Measurements from ENCODE around the gene ACAP2.
"Not testable (repeated sequence)": the region's sequence is repeated elsewhere in the genome, so short reads cannot be mapped to it uniquely, and the experiment has no call there.

Gene ACAP2

GRCh38 chr3:195245531-195245951 is 197.3 kb downstream of the ACAP2 start:
- Mint-ChIP-seq H3K27ac (no peak overlapping the region), H3K36me3 (no peaks in the 10 kb centered on the region), H3K4me1 (peaks cover 26% of the 10 kb centered on the region), H3K4me3 (no peak overlapping the region), H3K9me3 (no peaks in the 10 kb centered on the region)
- no peak for DNase-seq (ENCODE audit: low spot score in 2 of 2)
- ATAC-seq: no peak

- H3K4me3 Mint-ChIP-seq: no peak overlapping the region
- H3K4me1 Mint-ChIP-seq: peaks cover 29% of the 10 kb centered on the region
- H3K27ac Mint-ChIP-seq: no peak overlapping the region
- no peaks in the 10 kb centered on the region for H3K9me3 Mint-ChIP-seq
- DNase-seq (ENCODE audit: low spot score in 2 of 2) (peak in 1 of 2 donors; percentile 42), ATAC-seq (no peak)
- H3K36me3 Mint-ChIP-seq: no peaks in the 10 kb centered on the region
These were observed 201.0 kb downstream of the ACAP2 start for GRCh38 chr3:195241592-195242355.

- H3K36me3 Mint-ChIP-seq: no peaks in the 10 kb centered on the region
- DNase-seq (ENCODE audit: low spot score in 2 of 2) (peak in 1 of 2 donors; percentile 42), ATAC-seq (no peak)
- H3K4me3 Mint-ChIP-seq: no peak overlapping the region
- peaks cover 29% of the 10 kb centered on the region for H3K4me1 Mint-ChIP-seq
- H3K9me3 Mint-ChIP-seq: no peaks in the 10 kb centered on the region
- no peak overlapping the region for H3K27ac Mint-ChIP-seq
These were observed 201.9 kb downstream of the ACAP2 start for GRCh38 chr3:195240939-195241338.

GRCh38 chr3:195240171-195240701 is 202.6 kb downstream of the ACAP2 start:
- Mint-ChIP-seq H3K36me3 (no peaks in the 10 kb centered on the region), H3K4me1 (peaks cover 25% of the 10 kb centered on the region)
- no peak for DNase-seq (ENCODE audit: low spot score in 2 of 2)

GRCh38 chr3:195239121-195239520 is 203.7 kb downstream of the ACAP2 start:
- peak overlapping the region; percentile 23 for H3K27ac Mint-ChIP-seq
- DNase-seq (ENCODE audit: low spot score in 2 of 2): no peak
- H3K4me1 Mint-ChIP-seq: peaks cover 25% of the 10 kb centered on the region
- H3K36me3 Mint-ChIP-seq: no peaks in the 10 kb centered on the region
- ATAC-seq: no peak
- H3K4me3 Mint-ChIP-seq: no peak overlapping the region
- no peaks in the 10 kb centered on the region for H3K9me3 Mint-ChIP-seq

More at GRCh38 chr3:195240171-195240701, 202.6 kb downstream of the ACAP2 start:
- Mint-ChIP-seq H3K4me3 (no peak overlapping the region), H3K27ac (no peak overlapping the region), H3K9me3 (no peaks in the 10 kb centered on the region)
- no peak for ATAC-seq

GRCh38 chr3:195238586-195239118 is 204.2 kb downstream of the ACAP2 start:
- H3K4me3 Mint-ChIP-seq: peak overlapping the region; percentile 17
- peak in 1 of 2 donors; percentile 42 for DNase-seq (ENCODE audit: low spot score in 2 of 2)

GRCh38 chr3:195238081-195238571 is 204.7 kb downstream of the ACAP2 start:
- DNase-seq (ENCODE audit: low spot score in 2 of 2): peak in 1 of 2 donors; percentile 41

More at GRCh38 chr3:195238586-195239118, 204.2 kb downstream of the ACAP2 start:
- H3K36me3 Mint-ChIP-seq: no peaks in the 10 kb centered on the region
- H3K9me3 Mint-ChIP-seq: no peaks in the 10 kb centered on the region
- peak overlapping the region; percentile 89 for H3K27ac Mint-ChIP-seq
- ATAC-seq: peak; percentile 60
- peaks cover 25% of the 10 kb centered on the region for H3K4me1 Mint-ChIP-seq

GRCh38 chr3:195236801-195237570 is 205.8 kb downstream of the ACAP2 start:
- no peak overlapping the region for H3K4me3 Mint-ChIP-seq
- H3K4me1 Mint-ChIP-seq: peaks cover 25% of the 10 kb centered on the region
- H3K9me3 Mint-ChIP-seq: peaks cover 3% of the 10 kb centered on the region
- DNase-seq (ENCODE audit: low spot score in 2 of 2): peak in 1 of 2 donors; percentile 37
- no peak for ATAC-seq
- no peaks in the 10 kb centered on the region for H3K36me3 Mint-ChIP-seq
- peak overlapping the region; percentile 70 for H3K27ac Mint-ChIP-seq

More at GRCh38 chr3:195238081-195238571, 204.7 kb downstream of the ACAP2 start:
- no peaks in the 10 kb centered on the region for H3K36me3 Mint-ChIP-seq
- peak overlapping the region; percentile 17 for H3K4me3 Mint-ChIP-seq
- no peaks in the 10 kb centered on the region for H3K9me3 Mint-ChIP-seq
- ATAC-seq: no peak
- H3K4me1 Mint-ChIP-seq: peaks cover 25% of the 10 kb centered on the region
- peak overlapping the region; percentile 89 for H3K27ac Mint-ChIP-seq

GRCh38 chr3:195236076-195236798 is 206.6 kb downstream of the ACAP2 start:
- H3K4me3 Mint-ChIP-seq: no peak overlapping the region
- ATAC-seq (no peak), DNase-seq (ENCODE audit: low spot score in 2 of 2) (peak in 1 of 2 donors; percentile 23)
- H3K36me3 Mint-ChIP-seq: no peaks in the 10 kb centered on the region
- H3K4me1 Mint-ChIP-seq: peaks cover 18% of the 10 kb centered on the region
- peak overlapping the region; percentile 70 for H3K27ac Mint-ChIP-seq
- H3K9me3 Mint-ChIP-seq: peaks cover 3% of the 10 kb centered on the region

GRCh38 chr3:195230244-195230643 is 212.6 kb downstream of the ACAP2 start:
- DNase-seq (ENCODE audit: low spot score in 2 of 2) (no peak), ATAC-seq (no peak)
- Mint-ChIP-seq H3K36me3 (no peaks in the 10 kb centered on the region), H3K27ac (no peak overlapping the region), H3K9me3 (peaks cover 3% of the 10 kb centered on the region), H3K4me1 (peaks cover 13% of the 10 kb centered on the region), H3K4me3 (no peak overlapping the region)

GRCh38 chr3:195228886-195229285 is 213.9 kb downstream of the ACAP2 start:
- H3K4me1 Mint-ChIP-seq: peaks cover 13% of the 10 kb centered on the region
- H3K36me3 Mint-ChIP-seq; H3K9me3 Mint-ChIP-seq; H3K27ac Mint-ChIP-seq; DNase-seq (ENCODE audit: low spot score in 2 of 2); H3K4me3 Mint-ChIP-seq; ATAC-seq: not testable (repeated sequence)

GRCh38 chr3:195227871-195228270 is 214.9 kb downstream of the ACAP2 start:
- Mint-ChIP-seq H3K27ac (peak overlapping the region; percentile 8), H3K4me1 (peaks cover 13% of the 10 kb centered on the region), H3K36me3 (peaks cover 3% of the 10 kb centered on the region), H3K4me3 (no peak overlapping the region), H3K9me3 (peaks cover 3% of the 10 kb centered on the region)
- ATAC-seq (no peak), DNase-seq (ENCODE audit: low spot score in 2 of 2) (no peak)

GRCh38 chr3:195226900-195227447 is 215.8 kb downstream of the ACAP2 start:
- peak; percentile 58 for ATAC-seq
- peaks cover 13% of the 10 kb centered on the region for H3K4me1 Mint-ChIP-seq
- no peak overlapping the region for H3K4me3 Mint-ChIP-seq
- DNase-seq (ENCODE audit: low spot score in 2 of 2): no peak
- H3K9me3 Mint-ChIP-seq: no peaks in the 10 kb centered on the region
- peaks cover 5% of the 10 kb centered on the region for H3K36me3 Mint-ChIP-seq
- H3K27ac Mint-ChIP-seq: peak overlapping the region; percentile 26

- Mint-ChIP-seq H3K27ac (peak overlapping the region; percentile 26), H3K9me3 (no peaks in the 10 kb centered on the region), H3K4me3 (no peak overlapping the region), H3K4me1 (peaks cover 13% of the 10 kb centered on the region), H3K36me3 (peaks cover 5% of the 10 kb centered on the region)
- DNase-seq (ENCODE audit: low spot score in 2 of 2) (no peak), ATAC-seq (no peak)
These were observed 216.4 kb downstream of the ACAP2 start for GRCh38 chr3:195226445-195226844.

Data from stimulated activated effector memory CD8-positive, alpha-beta T cell treated with anti-CD3 and anti-CD28 coated beads, Interleukin-12 subunit alpha, Interleukin-12 subunit beta, amount 100 ng/mL, for 72 hours (primary cell).